HG03139 (cell line): ENCODE measurements around the gene LTF.

Experiments used
- ATAC-seq: cut with Tn5 transposase; IDR thresholded peaks from one replicate; pipeline ENCODE4 v1.9.1; 2021; ENCODE audit not compliant: unreplicated experiment

The LTF gene

GRCh38 chr3:46491089-46492070 is 26.7 kb upstream of the LTF start:
- no peak for ATAC-seq

DNA sequence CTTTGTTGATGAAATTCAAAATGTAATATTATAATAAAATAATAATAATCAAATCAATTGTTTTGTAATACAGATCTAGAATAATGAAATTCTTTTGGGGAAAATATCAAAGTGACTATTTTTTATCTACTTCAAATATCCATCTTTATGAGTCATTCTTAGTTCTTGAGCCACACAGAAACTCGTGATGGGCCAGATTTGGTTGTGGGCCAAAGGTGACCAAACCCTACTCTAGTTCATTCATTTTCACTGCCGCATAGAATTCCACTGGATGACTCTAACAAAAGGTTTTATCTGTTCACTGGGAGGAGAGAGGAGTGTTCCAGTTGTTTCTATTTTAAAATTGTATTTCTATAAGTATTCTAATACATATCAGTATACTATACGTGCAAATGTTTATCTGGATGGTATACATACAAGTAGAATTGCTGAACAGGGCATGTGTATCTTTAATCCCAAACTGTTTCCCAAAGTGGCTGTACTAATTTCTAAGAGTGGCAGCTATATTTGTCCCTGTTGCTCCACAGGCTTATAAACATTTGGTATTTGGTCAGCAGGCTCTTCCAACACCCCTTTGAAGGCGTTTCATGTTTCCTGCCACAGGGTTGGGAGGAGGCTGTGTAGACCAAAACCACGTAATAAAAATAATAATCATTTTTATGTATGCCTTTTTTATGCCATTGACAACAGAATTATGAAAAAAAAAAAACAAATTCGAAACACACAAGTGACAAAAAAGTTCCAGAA is 25.8 kb upstream of the LTF start:
- no peak for ATAC-seq

- ATAC-seq: no peak
Measured at GRCh38 chr3:46489875-46490274, 25.2 kb upstream of the LTF start.

DNA sequence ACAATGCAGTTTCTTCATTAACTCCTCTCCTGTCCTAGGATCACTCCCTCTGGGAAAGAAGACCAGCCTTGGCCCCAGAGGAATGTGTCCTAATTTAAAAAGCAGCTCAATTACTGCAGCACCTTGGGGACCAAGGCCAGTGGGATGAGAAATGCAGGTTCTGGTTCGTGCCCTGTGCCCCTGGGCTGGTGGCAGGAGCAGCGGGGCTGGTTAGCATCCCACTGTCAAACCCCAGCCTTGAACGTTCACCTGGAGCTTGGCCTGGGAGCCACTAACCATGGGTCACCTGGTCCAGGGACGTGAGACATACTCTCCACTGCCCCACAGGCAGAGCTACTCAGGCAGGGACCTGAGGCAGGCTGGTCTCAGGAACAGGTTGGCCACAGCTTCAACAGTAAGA is 24.7 kb upstream of the LTF start:
- no peak for ATAC-seq

DNA sequence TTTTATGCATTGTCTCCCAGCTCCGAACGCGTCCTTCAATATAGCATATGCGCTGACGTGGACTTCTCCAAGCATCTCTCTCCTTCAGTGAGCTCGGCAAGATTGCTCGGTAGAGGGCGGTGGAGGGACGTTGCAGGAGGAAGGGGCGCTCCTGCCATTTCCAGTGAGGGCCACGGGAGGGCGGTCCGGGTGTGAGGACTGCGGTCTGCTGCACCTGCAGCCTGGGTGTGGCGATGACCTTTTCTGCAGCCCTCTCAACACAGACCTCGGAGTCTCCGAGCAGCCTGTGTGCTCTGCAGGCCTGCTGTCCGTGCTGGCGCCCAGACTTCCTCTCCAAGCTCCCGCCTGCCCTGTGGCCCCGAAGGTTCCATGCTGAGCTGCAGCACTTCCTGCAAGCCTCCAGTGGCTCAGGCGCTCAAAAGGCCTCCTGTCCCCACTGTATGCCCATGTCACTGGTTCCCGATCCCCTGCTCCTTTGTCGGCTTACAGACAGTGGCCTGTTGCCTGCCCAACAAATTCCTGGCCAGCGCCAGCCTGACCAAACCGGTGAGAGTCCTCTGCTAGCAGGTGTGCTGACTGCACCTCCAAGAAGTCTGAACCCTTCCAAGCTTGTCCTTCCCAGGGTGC is 24.1 kb upstream of the LTF start:
- peak; percentile 93 for ATAC-seq

DNA sequence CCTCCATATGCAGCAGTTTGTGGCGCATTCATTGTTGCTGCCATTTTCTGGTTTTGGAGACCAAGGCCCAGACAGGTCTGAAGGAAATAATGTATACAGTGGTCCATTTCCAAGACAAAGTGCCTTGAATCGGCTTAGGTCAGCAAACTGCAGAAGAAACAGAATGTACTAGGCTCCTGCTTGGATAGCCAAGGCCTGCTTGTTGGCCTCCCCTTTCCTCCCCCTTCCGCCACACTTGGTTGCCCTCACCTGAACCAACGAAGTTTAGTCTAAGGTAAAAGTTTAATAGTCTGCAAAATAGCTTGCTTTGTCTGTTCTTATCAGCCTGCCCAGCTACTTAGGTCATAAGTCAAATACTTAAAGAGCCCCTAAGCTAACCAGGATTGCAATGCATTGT is 21.1 kb upstream of the LTF start:
- ATAC-seq: no peak

DNA sequence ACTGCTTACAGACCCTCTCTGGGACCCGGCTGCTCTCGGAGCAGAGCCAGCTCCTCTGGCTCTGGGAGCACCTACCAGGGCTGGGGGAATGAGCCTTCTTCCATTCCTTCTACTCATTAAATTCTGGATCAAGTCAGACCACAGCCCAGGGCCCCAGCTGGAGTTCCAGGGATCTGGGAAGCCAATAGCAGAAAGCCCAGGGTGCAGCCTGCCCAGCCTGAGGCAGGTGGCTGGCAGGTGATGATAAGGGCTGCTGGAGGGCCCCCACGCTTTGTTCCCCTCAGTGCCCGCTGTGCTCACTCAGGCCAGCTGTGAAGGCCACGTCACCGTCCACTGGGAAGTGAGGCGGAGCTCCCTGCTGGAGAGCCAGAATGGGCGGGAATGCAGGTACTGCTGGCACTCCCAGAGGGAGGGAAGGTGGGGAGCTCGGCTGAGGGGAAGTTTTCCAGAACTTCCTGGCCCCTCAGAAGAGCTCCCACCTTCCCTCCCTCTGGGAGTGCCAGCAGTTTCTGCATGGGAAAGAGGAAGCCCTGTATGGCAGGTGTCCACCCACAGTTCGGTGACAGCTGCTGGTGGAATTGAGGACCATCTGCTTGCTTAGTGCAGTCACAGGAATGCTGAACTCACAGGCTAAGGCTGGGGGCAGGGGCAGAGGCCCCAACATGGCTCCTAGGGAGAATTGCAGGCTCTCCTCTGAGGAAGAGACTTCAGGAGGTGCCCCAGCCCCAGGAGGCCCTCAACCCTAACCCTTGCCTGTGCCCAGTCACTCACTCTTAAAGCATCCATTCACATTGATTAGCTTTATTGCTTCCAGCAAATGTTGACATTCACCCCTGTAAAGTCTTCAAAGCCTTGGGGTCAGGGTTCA is 20.4 kb upstream of the LTF start:
- ATAC-seq: no peak

GRCh38 chr3:46484388-46484787 is 19.7 kb upstream of the LTF start:
- ATAC-seq: no peak

GRCh38 chr3:46483825-46484224 is 19.1 kb upstream of the LTF start:
- no peak for ATAC-seq

DNA sequence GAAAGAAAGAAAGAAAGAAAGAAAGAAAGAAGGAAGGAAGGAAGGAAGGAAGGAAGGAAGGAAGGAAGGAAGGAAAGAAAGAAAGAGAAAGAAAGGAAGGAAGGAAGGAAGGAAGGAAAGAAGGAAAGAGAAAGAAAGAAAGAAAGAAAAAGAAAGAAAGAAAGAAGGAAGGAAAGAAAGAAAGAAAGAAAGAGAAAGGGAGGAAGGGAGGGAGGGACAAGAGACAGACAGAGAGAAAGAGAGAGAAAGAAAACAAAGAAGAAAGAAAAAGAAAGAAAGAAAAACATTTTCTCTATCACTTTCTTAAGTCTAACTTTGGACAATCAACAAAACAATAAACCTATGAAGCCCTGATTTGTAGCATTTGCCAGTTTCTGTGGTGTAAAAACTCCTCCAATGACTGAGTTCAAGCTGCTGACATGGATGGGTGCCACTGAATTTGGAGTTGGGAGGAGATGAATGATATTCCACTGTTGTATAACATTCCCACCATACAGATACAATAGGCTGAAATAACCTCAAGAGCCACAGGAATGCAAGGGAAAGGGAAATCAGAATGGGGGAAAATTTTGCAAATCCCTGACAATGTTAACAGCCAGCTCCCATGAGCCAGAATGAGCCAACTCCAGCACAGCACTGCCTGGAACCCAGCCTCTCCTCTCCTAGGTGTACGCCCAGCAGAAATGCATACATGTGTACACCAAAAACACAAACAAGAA is 18.1 kb upstream of the LTF start:
- no peak for ATAC-seq

DNA sequence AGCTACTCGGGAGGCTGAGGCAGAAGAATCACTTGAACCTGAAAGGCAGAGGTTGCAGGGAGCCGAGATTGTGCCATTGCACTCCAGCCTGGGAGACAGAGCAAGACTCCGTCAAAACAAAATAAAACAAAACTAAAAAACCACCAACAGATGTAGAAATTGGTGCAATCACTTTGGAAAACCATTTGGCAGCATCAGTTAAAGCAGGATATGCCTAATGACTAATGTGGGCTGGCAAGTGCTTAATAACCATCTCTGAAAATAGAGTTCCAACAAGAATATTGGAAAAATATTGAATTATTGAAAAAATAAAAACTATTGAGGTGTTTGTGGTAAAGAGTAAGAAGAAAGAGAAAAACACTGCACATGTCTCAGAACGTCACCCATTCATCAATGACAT is 16.9 kb upstream of the LTF start:
- ATAC-seq: no peak

- ATAC-seq: no peak
Measured at GRCh38 chr3:46480491-46481195, 15.9 kb upstream of the LTF start.

- no peak for ATAC-seq
Measured at GRCh38 chr3:46479696-46480095, 15.0 kb upstream of the LTF start.

DNA sequence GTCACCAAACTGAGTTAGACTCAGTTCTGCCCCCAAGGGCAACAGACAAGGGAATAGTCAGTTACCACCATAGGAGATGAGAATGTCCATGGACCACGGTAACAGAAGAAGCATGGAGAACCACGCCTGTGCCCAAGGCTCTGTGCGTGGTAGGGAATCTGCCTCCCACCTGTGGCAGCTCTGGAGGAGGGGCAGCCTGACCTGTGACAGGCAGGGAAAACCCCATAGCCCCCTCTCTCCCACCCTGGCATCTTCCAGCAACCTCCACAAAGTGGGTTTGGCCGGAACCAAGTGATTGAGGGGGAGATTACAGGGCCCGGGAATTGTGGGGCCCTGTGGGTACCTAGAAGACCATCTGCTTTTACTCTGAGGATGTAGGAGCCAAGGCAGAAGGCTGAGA is 14.3 kb upstream of the LTF start:
- ATAC-seq: no peak

DNA sequence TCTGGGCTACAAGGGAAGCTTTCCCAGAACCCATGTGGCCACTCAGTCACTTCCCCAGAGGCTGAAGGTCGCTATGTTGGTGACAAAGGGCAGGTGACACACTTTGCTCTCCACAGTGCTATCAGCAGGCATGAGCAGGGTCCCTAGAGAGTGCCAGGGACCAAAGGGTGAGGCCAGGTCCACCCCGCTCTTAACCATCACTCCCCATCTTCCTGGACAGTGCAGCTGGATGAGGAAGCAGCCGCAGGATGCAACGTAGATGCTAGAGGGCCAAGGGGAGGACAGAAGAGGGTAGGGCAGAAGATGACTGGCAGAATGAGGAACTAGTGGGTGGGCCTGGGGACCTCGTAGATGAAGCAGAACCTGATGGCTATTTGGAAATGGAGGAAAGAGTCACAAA is 13.6 kb upstream of the LTF start:
- ATAC-seq: no peak

GRCh38 chr3:46477756-46478155 is 13.1 kb upstream of the LTF start:
- ATAC-seq: no peak

GRCh38 chr3:46477145-46477544 is 12.4 kb upstream of the LTF start:
- no peak for ATAC-seq

GRCh38 chr3:46472736-46473135 is 8.0 kb upstream of the LTF start:
- no peak for ATAC-seq

GRCh38 chr3:46471371-46471914 is 6.7 kb upstream of the LTF start:
- no peak for ATAC-seq
